IMR-90 (cell line): ENCODE results near the gene PRICKLE2. TPM values are rescaled to one million over a fixed set of nuclear protein-coding genes. Genes with fewer than 3 reads are reported as not detected.

Source experiments
- ATAC-seq: fragments of 200-7000 bp; cut with Tn5 transposase; 2 replicates; pipeline ENCODE4 v1.9.1; 2020; ENCODE audit warnings: low read depth, mild to moderate bottlenecking, moderate library complexity
- BruUV-seq: library from RNA; stranded (reverse); fragments of 400-500 nt; replicated peaks from 2 replicates; lab custom pipeline; 2021; lab: Mats Ljungman, UMichigan
- CTCF ChIA-PET: fragments of 300-600 bp; formaldehyde crosslinking; extraction: SDS; loops from one replicate; lab custom pipeline; 2021; ENCODE audit warnings: antibody characterized with exemption; lab: Yijun Ruan, JAX
- POLR2A ChIA-PET: fragments of 300-600 bp; sonication (Branson Sonifier 250); formaldehyde crosslinking; loops from one replicate; lab custom pipeline; 2022; ENCODE audit warnings: antibody characterized with exemption; ENCODE audit not compliant: unreplicated experiment; lab: Charles Lee
- DNase-seq: peaks from one replicate; pipeline ENCODE4 v3.0.0; 2013
- H2AFZ ChIP-seq: replicated peaks from 2 replicates; pipeline ENCODE3; 2013; ENCODE audit warnings: low read length, mild to moderate bottlenecking; ENCODE audit not compliant: poor library complexity
- H2AK5ac ChIP-seq: 2 replicates; pipeline ENCODE4 v1.6.1; 2013; ENCODE audit warnings: low read depth, low read length, inconsistent platforms
- H2AK9ac ChIP-seq: replicated peaks from 2 replicates; pipeline ENCODE3; 2013; ENCODE audit warnings: mild to moderate bottlenecking, low read depth, low read length, moderate library complexity; ENCODE audit not compliant: poor library complexity
- H2BK120ac ChIP-seq: 2 replicates; pipeline ENCODE4 v1.6.1; 2013; ENCODE audit warnings: low read depth, low read length, inconsistent platforms
- H2BK15ac ChIP-seq: 3 replicates; pipeline ENCODE4 v1.6.1; 2013; ENCODE audit warnings: low read depth, low read length, inconsistent platforms
- H2BK20ac ChIP-seq: 2 replicates; pipeline ENCODE4 v1.6.1; 2013; ENCODE audit warnings: low read depth, mild to moderate bottlenecking, inconsistent platforms, low read length, moderate library complexity
- H2BK5ac ChIP-seq: 2 replicates; pipeline ENCODE4 v1.6.1; 2013; ENCODE audit warnings: mild to moderate bottlenecking, low read depth, low read length, inconsistent platforms; ENCODE audit not compliant: poor library complexity, severe bottlenecking
- H3K14ac ChIP-seq: replicated peaks from 2 replicates; pipeline ENCODE4 v1.6.1; 2013; ENCODE audit warnings: low read depth, low read length, inconsistent platforms
- H3K18ac ChIP-seq: 2 replicates; pipeline ENCODE4 v1.6.1; 2013; ENCODE audit warnings: low read depth, low read length, control low read depth
- H3K23ac ChIP-seq: 2 replicates; pipeline ENCODE4 v1.6.1; 2013; ENCODE audit warnings: low read depth, low read length, inconsistent platforms
- H3K27ac ChIP-seq: 2 replicates; pipeline ENCODE4 v1.5.1; 2013; ENCODE audit warnings: mild to moderate bottlenecking, control low read depth, low read length; ENCODE audit not compliant: insufficient read depth
- H3K27me3 ChIP-seq: 2 replicates; pipeline ENCODE4 v1.6.1; 2013; ENCODE audit warnings: low read length; ENCODE audit not compliant: control insufficient read depth, insufficient read depth
- H3K36me3 ChIP-seq: 2 replicates; pipeline ENCODE4 v1.6.1; 2013; ENCODE audit warnings: low read length, mixed read lengths; ENCODE audit not compliant: control insufficient read depth, insufficient read depth
- H3K4ac ChIP-seq: 2 replicates; pipeline ENCODE4 v1.6.1; 2013; ENCODE audit warnings: low read depth, low read length, inconsistent platforms
- H3K4me1 ChIP-seq: 2 replicates; pipeline ENCODE4 v1.6.1; 2013; ENCODE audit warnings: low read length, mixed read lengths; ENCODE audit not compliant: control insufficient read depth, insufficient read depth
- H3K4me2 ChIP-seq: 2 replicates; pipeline ENCODE4 v1.6.1; 2013; ENCODE audit warnings: low read depth, mild to moderate bottlenecking, control low read depth, low read length, moderate library complexity
- H3K4me3 ChIP-seq: 2 replicates; pipeline ENCODE4 v1.5.1; 2013; ENCODE audit warnings: low read depth, mild to moderate bottlenecking, control low read depth, low read length, moderate library complexity; ENCODE audit not compliant: insufficient read depth
- H3K56ac ChIP-seq: 2 replicates; pipeline ENCODE4 v1.6.1; 2013; ENCODE audit warnings: low read length, inconsistent platforms; ENCODE audit not compliant: insufficient read depth; ENCODE audit errors: extremely low read depth
- H3K79me1 ChIP-seq, 2 experiments: 2 replicates each; pipeline ENCODE4 v1.6.1; 2013; ENCODE audit warnings: low read length in 2 of 2, inconsistent platforms in 1 of 2, low read depth in 1 of 2
- H3K9ac ChIP-seq: 2 replicates; pipeline ENCODE4 v1.6.1; 2013; ENCODE audit warnings: low read depth, low read length, control low read depth
- H3K9me1 ChIP-seq: 2 replicates; pipeline ENCODE4 v1.6.1; 2013; ENCODE audit warnings: low read length, inconsistent platforms; ENCODE audit not compliant: insufficient read depth
- H3K9me3 ChIP-seq: 2 replicates; pipeline ENCODE4 v1.6.1; 2013; ENCODE audit warnings: low read length; ENCODE audit not compliant: control insufficient read depth, insufficient read depth
- H4K20me1 ChIP-seq: 2 replicates; pipeline ENCODE4 v1.6.1; 2013; ENCODE audit warnings: low read length, inconsistent platforms; ENCODE audit not compliant: insufficient read depth
- H4K5ac ChIP-seq: 2 replicates; pipeline ENCODE4 v1.6.1; 2013; ENCODE audit warnings: mild to moderate bottlenecking, low read depth, low read length, control low read depth
- H4K8ac ChIP-seq, 2 experiments: 2 replicates each; pipeline ENCODE4 v1.6.1; 2013; ENCODE audit warnings: low read depth in 2 of 2, low read length in 2 of 2, control low read depth in 1 of 2, inconsistent platforms in 1 of 2
- H4K91ac ChIP-seq: 2 replicates; pipeline ENCODE4 v1.6.1; 2013; ENCODE audit warnings: low read depth, low read length, inconsistent platforms; ENCODE audit not compliant: insufficient read depth
- CEBPB ChIP-seq: IDR thresholded peaks from 2 replicates; pipeline ENCODE4 v1.6.1; 2012; ENCODE audit warnings: low read depth, low read length, improper control_type of control experiment
- CHD1 ChIP-seq: IDR thresholded peaks from 2 replicates; pipeline ENCODE4 v1.6.1; 2012; ENCODE audit warnings: low read depth, low read length, improper control_type of control experiment
- FOS ChIP-seq: fragments of 150-350 bp; IDR thresholded peaks from 2 replicates; pipeline ENCODE4 v1.6.1; 2016; ENCODE audit warnings: low read depth, low read length
- POLR2A ChIP-seq: IDR thresholded peaks from 2 replicates; pipeline ENCODE4 v1.6.1; 2012; ENCODE audit warnings: mild to moderate bottlenecking, low read depth, low read length
- RCOR1 ChIP-seq: IDR thresholded peaks from 2 replicates; pipeline ENCODE4 v1.6.1; 2012; ENCODE audit warnings: mild to moderate bottlenecking, low read length, improper control_type of control experiment; ENCODE audit not compliant: insufficient replicate concordance
- WGBS, 2 experiments: methylation state at CpG; one replicate each; pipeline versions ENCODE4 v1.1.5 to v1.1.7; 2013; ENCODE audit warnings: missing lambda C conversion rate in 2 of 2; ENCODE audit not compliant: insufficient read length in 1 of 2; ENCODE audit errors: extremely low coverage in 2 of 2; 5-methylcytosine and 5-hydroxymethylcytosine counted together
- dilution Hi-C: fragments of 300-500 bp; cut with HindIII; formaldehyde crosslinking; loops from one replicate; pipeline ENCODE4 v1.14.3; 2018; ENCODE audit warnings: low sequenced_read_pairs; ENCODE audit not compliant: unreplicated experiment
- in situ Hi-C: fragments of 300-500 bp; cut with MboI; formaldehyde crosslinking; loops from 3 replicates; pipeline ENCODE4 v1.14.3; 2019; ENCODE audit warnings: low sequenced_read_pairs, inconsistent platforms, mixed read lengths
- intact Hi-C: fragments of 100-400 bp; cut with micrococcal nuclease; formaldehyde crosslinking; loops from 2 replicates; pipeline ENCODE4 v1.10.0; 2022
- polyA plus RNA-seq, 3 experiments: library from polyadenylated mRNA; depleted of rRNA; stranded (reverse); fragments of >200 nt; gene quantifications; 2 replicates each; pipeline ENCODE4 v1.2.3, GENCODE V29; 2012; ENCODE audit warnings: low replicate concordance in 1 of 3
- total RNA-seq: library from RNA; depleted of rRNA; stranded (reverse); fragments of >200 nt; gene quantifications from 2 replicates; pipeline ENCODE4 v1.2.3, GENCODE V29; 2012
- TF ChIP-seq, protein P1 (sequence below): conservative IDR thresholded peaks from 2 replicates; pipeline ENCODE4 v1.5.1; 2012; ENCODE audit warnings: mild to moderate bottlenecking, low read depth, low read length, improper control_type of control experiment

The PRICKLE2 gene
- total and polyA plus RNA-seq, 2 of the 4 experiments (the other 2 are of a cell fraction): 4.1 to 14.2 TPM

DNA sequence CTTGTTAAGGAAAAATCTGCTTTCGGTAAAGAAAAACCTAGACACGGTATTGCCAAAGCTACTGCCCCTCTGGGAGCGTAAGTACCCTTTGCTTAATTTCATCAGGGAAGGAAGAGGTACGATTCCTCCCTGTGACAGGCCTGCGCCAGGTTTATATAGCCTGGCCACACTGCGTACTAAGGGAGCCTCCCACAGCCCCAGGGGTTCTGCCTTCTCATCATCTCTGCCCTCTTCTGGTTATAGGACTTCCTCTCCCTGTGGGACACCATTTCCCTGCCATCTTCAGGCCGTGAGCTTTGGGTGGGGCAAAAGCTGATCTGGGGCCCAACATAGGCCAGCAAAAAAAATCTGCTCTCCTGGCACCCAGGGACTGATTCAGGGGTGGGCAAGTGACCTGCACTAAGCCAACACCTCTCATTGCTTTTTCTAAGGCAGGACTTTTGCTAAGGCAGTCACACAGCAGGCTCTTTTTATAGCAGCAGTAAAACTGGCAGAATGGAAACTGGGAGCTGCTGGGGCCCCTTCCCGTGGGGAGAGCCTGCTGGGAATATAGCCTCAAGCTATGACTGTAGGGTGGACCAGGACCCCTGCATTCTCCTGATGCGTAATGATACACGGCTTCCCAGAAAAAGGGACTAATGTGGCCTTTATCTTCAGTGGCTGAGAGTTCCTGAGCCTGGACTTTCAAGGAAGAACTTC lies 76.2 kb downstream of the PRICKLE2 start:
- Histone ChIP-seq H3K4me1 (peaks cover 23% of the 10 kb centered on the region), H2AK5ac (peak overlapping the region; percentile 36; the same call in 1 of the 2 replicates), H3K27ac (peak overlapping the region; percentile 53; the same call in 1 of the 2 replicates), H4K8ac (no peak overlapping the region; a peak in 1 of 4 replicates), H3K56ac (no peak overlapping the region), H3K23ac (0 out of 2 replicates have a peak overlapping the region, but pooled peaks have one; percentile 8), H3K27me3 (no peaks in the 10 kb centered on the region), H3K9ac (no peak overlapping the region), H2BK15ac (0 out of 3 replicates have a peak overlapping the region, but pooled peaks have one; percentile 7), H4K20me1 (no peaks in the 10 kb centered on the region; the same call in none of the 2 replicates), H3K36me3 (peaks cover 45% of the 10 kb centered on the region), H3K4me2 (no peak overlapping the region), H3K4me3 (no peak overlapping the region), H2BK120ac (no peak overlapping the region), H2AK9ac (no peak overlapping the region), H4K5ac (no peak overlapping the region), H4K91ac (0 out of 2 replicates have a peak overlapping the region, but pooled peaks have one; percentile 28), H3K14ac (peak overlapping the region; percentile 13), H3K79me1 (peaks cover 20 to 56% of the 10 kb centered on the region in 2 experiments), H3K9me1 (peaks cover 27% of the 10 kb centered on the region), H2BK20ac (no peak overlapping the region), H3K9me3 (no peaks in the 10 kb centered on the region), H3K4ac (peak overlapping the region; percentile 24), H2AFZ (no peak overlapping the region), H2BK5ac (no peak overlapping the region), H3K18ac (no peak overlapping the region; the same call in 1 of the 2 replicates)
- ATAC-seq (no peak), DNase-seq (no peak)
- intact Hi-C loops: no loop called here
- in situ Hi-C loops: no loop called here
- dilution Hi-C loops: no loop called here
- ChIA-PET POLR2A (no interaction called here), CTCF (no interaction called here)
- BruUV-seq: no TSS peak
- TF ChIP-seq CEBPB (no peak), FOS (no peak), POLR2A (no peak), RCOR1 (no peak), CHD1 (no peak)
- TF ChIP-seq, protein P1, sequence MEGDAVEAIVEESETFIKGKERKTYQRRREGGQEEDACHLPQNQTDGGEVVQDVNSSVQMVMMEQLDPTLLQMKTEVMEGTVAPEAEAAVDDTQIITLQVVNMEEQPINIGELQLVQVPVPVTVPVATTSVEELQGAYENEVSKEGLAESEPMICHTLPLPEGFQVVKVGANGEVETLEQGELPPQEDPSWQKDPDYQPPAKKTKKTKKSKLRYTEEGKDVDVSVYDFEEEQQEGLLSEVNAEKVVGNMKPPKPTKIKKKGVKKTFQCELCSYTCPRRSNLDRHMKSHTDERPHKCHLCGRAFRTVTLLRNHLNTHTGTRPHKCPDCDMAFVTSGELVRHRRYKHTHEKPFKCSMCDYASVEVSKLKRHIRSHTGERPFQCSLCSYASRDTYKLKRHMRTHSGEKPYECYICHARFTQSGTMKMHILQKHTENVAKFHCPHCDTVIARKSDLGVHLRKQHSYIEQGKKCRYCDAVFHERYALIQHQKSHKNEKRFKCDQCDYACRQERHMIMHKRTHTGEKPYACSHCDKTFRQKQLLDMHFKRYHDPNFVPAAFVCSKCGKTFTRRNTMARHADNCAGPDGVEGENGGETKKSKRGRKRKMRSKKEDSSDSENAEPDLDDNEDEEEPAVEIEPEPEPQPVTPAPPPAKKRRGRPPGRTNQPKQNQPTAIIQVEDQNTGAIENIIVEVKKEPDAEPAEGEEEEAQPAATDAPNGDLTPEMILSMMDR: no peak
- no CpG with 5 or more reads among the region's 10 CpGs for WGBS, 2 experiments
